Fibroblast of pulmonary artery (primary cell): ENCODE measurements around the gene EXT2.
A peak's percentile ranks its signal among the peaks of the same experiment; 100 is the strongest.

Experiments used
- DNase-seq: peaks from one replicate; pipeline ENCODE4 v3.0.0-alpha.2; 2010; ENCODE audit warnings: low read depth
- H3K4me3 ChIP-seq: replicated peaks from 2 replicates; pipeline ENCODE4 v1.5.1; 2011; ENCODE audit warnings: low read depth, mild to moderate bottlenecking, control low read depth, low read length, moderate library complexity
- CTCF ChIP-seq: IDR thresholded peaks from 2 replicates; pipeline ENCODE4 v1.5.1; 2011; ENCODE audit warnings: mild to moderate bottlenecking, control low read depth, low read length, inconsistent platforms; ENCODE audit errors: missing control alignments

The EXT2 gene

GRCh38 chr11:44096360-44097185 lies 1.1 kb downstream of the EXT2 start:
- TF ChIP-seq CTCF, result no peak
- peak overlapping the region; percentile 75 for H3K4me3 ChIP-seq
- peak; percentile 51 for DNase-seq

- DNase-seq, result peak; percentile 19
- no peak for TF ChIP-seq CTCF
- H3K4me3 ChIP-seq, result no peak overlapping the region
These were observed 2.3 kb downstream of the EXT2 start for GRCh38 chr11:44097821-44098220.

- no peak overlapping the region for H3K4me3 ChIP-seq
- TF ChIP-seq CTCF, result no peak
- no peak for DNase-seq
These were observed 5.6 kb downstream of the EXT2 start for GRCh38 chr11:44101098-44101497.

GRCh38 chr11:44104481-44105294 lies 9.2 kb downstream of the EXT2 start:
- no peak for TF ChIP-seq CTCF

GRCh38 chr11:44108260-44108659 lies 12.8 kb downstream of the EXT2 start:
- DNase-seq, result no peak
- TF ChIP-seq CTCF, result no peak
- H3K4me3 ChIP-seq, result no peak overlapping the region

More at GRCh38 chr11:44104481-44105294, 9.2 kb downstream of the EXT2 start:
- peak; percentile 60 for DNase-seq
- no peak overlapping the region for H3K4me3 ChIP-seq

- no peak overlapping the region for H3K4me3 ChIP-seq
- peak; percentile 91 for TF ChIP-seq CTCF
- peak; percentile 61 for DNase-seq
These were observed 14.8 kb downstream of the EXT2 start for GRCh38 chr11:44110231-44110679.
